Liver (tissue), 9 donors: Measurements from ENCODE around the gene PAXX. TPM values are rescaled to one million over a fixed set of nuclear protein-coding genes. Genes with fewer than 3 reads are reported as not detected.

ENCODE experiments used
- DNase-seq: peaks from one replicate; pipeline ENCODE4 v3.0.0-alpha.2; 2017; ENCODE audit warnings: low spot score
- H3K27ac ChIP-seq, 2 donors: one replicate each; pipeline ENCODE4 v1.7.0; 2013; ENCODE audit warnings: inconsistent platforms in 2 of 2, low read length in 2 of 2, control low read depth in 1 of 2, low read depth in 1 of 2, mild to moderate bottlenecking in 1 of 2
- H3K27me3 ChIP-seq, 4 donors: one replicate each; pipeline versions ENCODE4 v1.6.1 to v1.7.0; 2013; ENCODE audit warnings: low read length in 3 of 4, inconsistent platforms in 1 of 4, mild to moderate bottlenecking in 1 of 4, moderate library complexity in 1 of 4; ENCODE audit not compliant: control insufficient read depth in 4 of 4, insufficient read depth in 4 of 4
- H3K36me3 ChIP-seq, 4 donors: one replicate each; pipeline versions ENCODE4 v1.6.1 to v1.7.0; 2013; ENCODE audit warnings: low read length in 3 of 4, mild to moderate bottlenecking in 3 of 4, low read depth in 1 of 4, moderate library complexity in 1 of 4; ENCODE audit not compliant: control insufficient read depth in 4 of 4, insufficient read depth in 3 of 4
- H3K4me1 ChIP-seq, 4 donors: one replicate each; pipeline versions ENCODE4 v1.6.1 to v1.7.0; 2013; ENCODE audit warnings: low read length in 3 of 4, mild to moderate bottlenecking in 3 of 4, moderate library complexity in 1 of 4; ENCODE audit not compliant: control insufficient read depth in 4 of 4, insufficient read depth in 4 of 4
- H3K4me3 ChIP-seq, 3 donors: one replicate each; pipeline versions ENCODE4 v1.6.1 to v1.7.0; 2013; ENCODE audit warnings: low read length in 3 of 3, control low read depth in 1 of 3, low read depth in 1 of 3, mild to moderate bottlenecking in 1 of 3
- H3K9ac ChIP-seq, 2 donors: one replicate each; pipeline ENCODE4 v1.7.0; 2013; ENCODE audit warnings: low read length in 2 of 2, mild to moderate bottlenecking in 2 of 2, moderate library complexity in 2 of 2, control low read depth in 1 of 2, low read depth in 1 of 2
- H3K9me3 ChIP-seq, 4 donors: one replicate each; pipeline versions ENCODE4 v1.6.1 to v1.7.0; 2013; ENCODE audit warnings: low read length in 3 of 4; ENCODE audit not compliant: control insufficient read depth in 4 of 4
- FOXA1 ChIP-seq: IDR thresholded peaks from 2 replicates; pipeline ENCODE4 v1.6.1; 2016; ENCODE audit warnings: antibody characterized with exemption
- GABPA ChIP-seq, 2 donors: IDR thresholded peaks in 1 of 2; conservative IDR thresholded peaks in 1 of 2; 2 replicates each; pipeline ENCODE4 v1.6.1; 2016; ENCODE audit warnings: antibody characterized with exemption in 2 of 2, mild to moderate bottlenecking in 1 of 2, moderate library complexity in 1 of 2
- HNF4A ChIP-seq, 2 donors: conservative IDR thresholded peaks; 2 replicates each; pipeline ENCODE4 v1.6.1; 2016; ENCODE audit warnings: antibody characterized with exemption in 2 of 2, mild to moderate bottlenecking in 2 of 2
- HNF4G ChIP-seq: IDR thresholded peaks from 2 replicates; pipeline ENCODE4 v1.6.1; 2016; ENCODE audit warnings: antibody characterized with exemption
- NR2F2 ChIP-seq: IDR thresholded peaks from 2 replicates; pipeline ENCODE4 v1.6.1; 2016; ENCODE audit warnings: antibody characterized with exemption
- RXRA ChIP-seq, 2 donors: IDR thresholded peaks; 2 replicates each; pipeline ENCODE4 v1.6.1; 2017 to 2018; ENCODE audit warnings: antibody characterized with exemption in 2 of 2, mild to moderate bottlenecking in 1 of 2
- SP1 ChIP-seq: IDR thresholded peaks from 2 replicates; pipeline ENCODE4 v1.6.1; 2018; ENCODE audit warnings: antibody characterized with exemption, mild to moderate bottlenecking
- TAF1 ChIP-seq: conservative IDR thresholded peaks from 2 replicates; pipeline ENCODE4 v1.6.1; 2016; ENCODE audit warnings: antibody characterized with exemption, mild to moderate bottlenecking
- YY1 ChIP-seq: IDR thresholded peaks from 2 replicates; pipeline ENCODE4 v1.6.1; 2016; ENCODE audit warnings: antibody characterized with exemption, mild to moderate bottlenecking
- WGBS: extraction: QIAGEN DNeasy Blood & Tissue Kit; methylation state at CpG from one replicate; pipeline ENCODE4 v1.1.7; 2013; 5-methylcytosine and 5-hydroxymethylcytosine counted together
- polyA plus RNA-seq, 2 donors: library from polyadenylated mRNA; stranded (reverse) in 1 of 2; unstranded in 1 of 2; fragments of 200-250 nt in 1 of 2; fragments of >200 nt in 1 of 2; fragmentation: Nextera tagmentation in 1 of 2; extraction: Ambion mirVana in 1 of 2; gene quantifications; one replicate each; pipeline versions ENCODE4 v1.2.1 to v1.2.3, GENCODE V29; 2013 to 2015
- total RNA-seq, 2 donors: library from RNA; depleted of rRNA; stranded (reverse); fragments of >200 nt; gene quantifications; one replicate each; pipeline ENCODE4 v1.2.3, GENCODE V29; 2014
- TF ChIP-seq, protein P1 (sequence below): IDR thresholded peaks from 2 replicates; pipeline ENCODE4 v1.6.1; 2016; ENCODE audit warnings: antibody characterized with exemption
- TF ChIP-seq, protein P2 (sequence below): fragments of 150-350 bp; IDR thresholded peaks from 2 replicates; pipeline ENCODE4 v1.5.1; 2017; ENCODE audit warnings: improper control_type of control experiment, low read depth, low read length; ENCODE audit not compliant: missing input control
- TF ChIP-seq, protein P3 (sequence below): IDR thresholded peaks from 2 replicates; pipeline ENCODE4 v1.6.1; 2016; ENCODE audit warnings: antibody characterized with exemption
- TF ChIP-seq, protein P4 (sequence below): IDR thresholded peaks from 2 replicates; pipeline ENCODE4 v1.6.1; 2016; ENCODE audit warnings: antibody characterized with exemption, mild to moderate bottlenecking
- TF ChIP-seq, protein P5 (sequence below): IDR thresholded peaks from 2 replicates; pipeline ENCODE4 v1.6.1; 2016; ENCODE audit warnings: antibody characterized with exemption
- donor health status: healthy.
- donor health status: healthy.
- donor health status: healthy.
- donor health status: healthy.
- donor health status: healthy.

PAXX gene
- total and polyA plus RNA-seq, 4 donors = 7.3 to 34.1 (median 19.2) TPM

DNA sequence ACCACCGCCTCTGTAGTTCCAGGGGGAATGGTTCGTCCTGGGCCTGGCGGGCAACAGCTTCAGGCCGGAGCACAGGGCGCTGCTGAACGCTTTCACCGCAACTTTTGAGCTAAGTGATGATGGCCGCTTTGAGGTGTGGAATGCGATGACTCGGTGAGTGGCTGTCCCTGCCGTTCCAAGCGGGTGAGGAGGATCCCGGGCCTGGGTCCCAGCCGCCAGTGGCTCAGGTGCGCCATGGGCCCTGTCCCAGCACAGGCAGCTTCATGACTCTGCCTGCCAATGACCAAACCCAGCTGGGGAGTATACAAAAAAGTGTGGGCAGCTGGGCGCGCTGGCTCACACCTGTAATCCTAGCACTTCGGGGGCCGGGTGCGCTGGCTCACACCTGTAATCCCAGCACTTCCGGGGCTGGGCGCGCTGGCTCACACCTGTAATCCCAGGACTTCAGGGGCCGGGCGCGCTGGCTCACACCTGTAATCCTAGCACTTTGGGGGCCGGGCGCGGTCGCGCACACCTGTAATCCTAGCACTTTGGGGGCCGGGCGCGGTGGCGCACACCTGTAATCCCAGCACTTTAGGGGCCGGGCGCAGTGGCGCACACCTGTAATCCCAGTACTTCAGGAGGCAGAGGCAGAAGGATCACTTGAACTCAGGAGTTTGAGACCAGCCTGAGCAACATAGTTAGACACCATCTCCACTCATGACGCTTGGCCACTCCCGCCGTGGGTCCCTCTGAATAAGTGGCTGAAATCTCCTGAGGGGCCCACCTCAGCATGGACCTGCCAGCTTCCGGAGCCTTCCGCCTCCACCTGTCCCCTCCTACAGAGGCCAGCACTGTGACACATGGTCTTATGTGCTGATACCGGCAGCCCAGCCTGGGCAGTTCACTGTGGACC lies 39.1 kb upstream of the PAXX start:
- no peak overlapping the region for H3K4me3 ChIP-seq
- H3K9ac ChIP-seq = no peak overlapping the region
- peaks cover 2 to 19% (median 8%) of the 10 kb centered on the region in 4 donors for H3K4me1 ChIP-seq
- no peaks in the 10 kb centered on the region for H3K36me3 ChIP-seq
- no peak for DNase-seq
- H3K9me3 ChIP-seq = no peaks in the 10 kb centered on the region
- H3K27me3 ChIP-seq = no peaks in the 10 kb centered on the region
- H3K27ac ChIP-seq = no peak overlapping the region
- WGBS = 94% methylated on average over 44 of the region's 44 CpGs
- TF ChIP-seq TAF1 = no peak
- TF ChIP-seq, protein P1, sequence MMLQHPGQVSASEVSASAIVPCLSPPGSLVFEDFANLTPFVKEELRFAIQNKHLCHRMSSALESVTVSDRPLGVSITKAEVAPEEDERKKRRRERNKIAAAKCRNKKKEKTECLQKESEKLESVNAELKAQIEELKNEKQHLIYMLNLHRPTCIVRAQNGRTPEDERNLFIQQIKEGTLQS = no peak
- TF ChIP-seq, protein P2, sequence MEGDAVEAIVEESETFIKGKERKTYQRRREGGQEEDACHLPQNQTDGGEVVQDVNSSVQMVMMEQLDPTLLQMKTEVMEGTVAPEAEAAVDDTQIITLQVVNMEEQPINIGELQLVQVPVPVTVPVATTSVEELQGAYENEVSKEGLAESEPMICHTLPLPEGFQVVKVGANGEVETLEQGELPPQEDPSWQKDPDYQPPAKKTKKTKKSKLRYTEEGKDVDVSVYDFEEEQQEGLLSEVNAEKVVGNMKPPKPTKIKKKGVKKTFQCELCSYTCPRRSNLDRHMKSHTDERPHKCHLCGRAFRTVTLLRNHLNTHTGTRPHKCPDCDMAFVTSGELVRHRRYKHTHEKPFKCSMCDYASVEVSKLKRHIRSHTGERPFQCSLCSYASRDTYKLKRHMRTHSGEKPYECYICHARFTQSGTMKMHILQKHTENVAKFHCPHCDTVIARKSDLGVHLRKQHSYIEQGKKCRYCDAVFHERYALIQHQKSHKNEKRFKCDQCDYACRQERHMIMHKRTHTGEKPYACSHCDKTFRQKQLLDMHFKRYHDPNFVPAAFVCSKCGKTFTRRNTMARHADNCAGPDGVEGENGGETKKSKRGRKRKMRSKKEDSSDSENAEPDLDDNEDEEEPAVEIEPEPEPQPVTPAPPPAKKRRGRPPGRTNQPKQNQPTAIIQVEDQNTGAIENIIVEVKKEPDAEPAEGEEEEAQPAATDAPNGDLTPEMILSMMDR = no peak
- TF ChIP-seq FOXA1 = no peak
- no peak for TF ChIP-seq GABPA (IDR thresholded peaks at IDR 0.05 in 1 of 2, conservative IDR thresholded peaks at IDR 0.05 in 1 of 2)
- TF ChIP-seq, protein P3, sequence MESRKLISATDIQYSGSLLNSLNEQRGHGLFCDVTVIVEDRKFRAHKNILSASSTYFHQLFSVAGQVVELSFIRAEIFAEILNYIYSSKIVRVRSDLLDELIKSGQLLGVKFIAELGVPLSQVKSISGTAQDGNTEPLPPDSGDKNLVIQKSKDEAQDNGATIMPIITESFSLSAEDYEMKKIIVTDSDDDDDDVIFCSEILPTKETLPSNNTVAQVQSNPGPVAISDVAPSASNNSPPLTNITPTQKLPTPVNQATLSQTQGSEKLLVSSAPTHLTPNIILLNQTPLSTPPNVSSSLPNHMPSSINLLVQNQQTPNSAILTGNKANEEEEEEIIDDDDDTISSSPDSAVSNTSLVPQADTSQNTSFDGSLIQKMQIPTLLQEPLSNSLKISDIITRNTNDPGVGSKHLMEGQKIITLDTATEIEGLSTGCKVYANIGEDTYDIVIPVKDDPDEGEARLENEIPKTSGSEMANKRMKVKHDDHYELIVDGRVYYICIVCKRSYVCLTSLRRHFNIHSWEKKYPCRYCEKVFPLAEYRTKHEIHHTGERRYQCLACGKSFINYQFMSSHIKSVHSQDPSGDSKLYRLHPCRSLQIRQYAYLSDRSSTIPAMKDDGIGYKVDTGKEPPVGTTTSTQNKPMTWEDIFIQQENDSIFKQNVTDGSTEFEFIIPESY = no peak
- no peak for TF ChIP-seq SP1
- TF ChIP-seq, protein P4, sequence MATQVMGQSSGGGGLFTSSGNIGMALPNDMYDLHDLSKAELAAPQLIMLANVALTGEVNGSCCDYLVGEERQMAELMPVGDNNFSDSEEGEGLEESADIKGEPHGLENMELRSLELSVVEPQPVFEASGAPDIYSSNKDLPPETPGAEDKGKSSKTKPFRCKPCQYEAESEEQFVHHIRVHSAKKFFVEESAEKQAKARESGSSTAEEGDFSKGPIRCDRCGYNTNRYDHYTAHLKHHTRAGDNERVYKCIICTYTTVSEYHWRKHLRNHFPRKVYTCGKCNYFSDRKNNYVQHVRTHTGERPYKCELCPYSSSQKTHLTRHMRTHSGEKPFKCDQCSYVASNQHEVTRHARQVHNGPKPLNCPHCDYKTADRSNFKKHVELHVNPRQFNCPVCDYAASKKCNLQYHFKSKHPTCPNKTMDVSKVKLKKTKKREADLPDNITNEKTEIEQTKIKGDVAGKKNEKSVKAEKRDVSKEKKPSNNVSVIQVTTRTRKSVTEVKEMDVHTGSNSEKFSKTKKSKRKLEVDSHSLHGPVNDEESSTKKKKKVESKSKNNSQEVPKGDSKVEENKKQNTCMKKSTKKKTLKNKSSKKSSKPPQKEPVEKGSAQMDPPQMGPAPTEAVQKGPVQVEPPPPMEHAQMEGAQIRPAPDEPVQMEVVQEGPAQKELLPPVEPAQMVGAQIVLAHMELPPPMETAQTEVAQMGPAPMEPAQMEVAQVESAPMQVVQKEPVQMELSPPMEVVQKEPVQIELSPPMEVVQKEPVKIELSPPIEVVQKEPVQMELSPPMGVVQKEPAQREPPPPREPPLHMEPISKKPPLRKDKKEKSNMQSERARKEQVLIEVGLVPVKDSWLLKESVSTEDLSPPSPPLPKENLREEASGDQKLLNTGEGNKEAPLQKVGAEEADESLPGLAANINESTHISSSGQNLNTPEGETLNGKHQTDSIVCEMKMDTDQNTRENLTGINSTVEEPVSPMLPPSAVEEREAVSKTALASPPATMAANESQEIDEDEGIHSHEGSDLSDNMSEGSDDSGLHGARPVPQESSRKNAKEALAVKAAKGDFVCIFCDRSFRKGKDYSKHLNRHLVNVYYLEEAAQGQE = no peak
- TF ChIP-seq NR2F2 = no peak
- TF ChIP-seq, protein P5, sequence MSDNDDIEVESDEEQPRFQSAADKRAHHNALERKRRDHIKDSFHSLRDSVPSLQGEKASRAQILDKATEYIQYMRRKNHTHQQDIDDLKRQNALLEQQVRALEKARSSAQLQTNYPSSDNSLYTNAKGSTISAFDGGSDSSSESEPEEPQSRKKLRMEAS = no peak

DNA sequence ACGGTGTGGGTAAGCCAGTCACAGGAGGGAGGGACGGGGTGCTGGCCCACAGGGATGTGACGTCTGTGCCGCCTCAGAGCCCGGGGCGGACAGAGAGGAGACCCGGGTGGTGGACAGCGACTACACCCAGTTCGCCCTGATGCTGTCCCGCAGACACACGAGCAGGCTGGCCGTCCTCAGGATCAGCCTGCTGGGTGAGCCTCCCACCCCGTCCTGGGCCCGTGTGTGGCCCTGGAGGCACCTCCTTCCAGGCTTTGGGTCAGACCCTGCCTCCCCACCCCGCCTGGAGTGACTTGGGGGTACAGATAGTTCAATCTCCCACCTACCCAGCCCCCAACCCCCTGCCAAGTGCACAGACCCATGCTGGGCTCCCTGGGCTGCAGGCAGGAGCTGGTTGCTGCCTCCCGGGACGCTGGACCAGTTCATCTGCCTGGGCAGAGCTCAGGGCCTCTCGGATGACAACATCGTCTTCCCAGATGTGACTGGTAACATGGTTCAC lies 38.4 kb upstream of the PAXX start:
- peaks cover 0 to 14% (median 5%) of the 10 kb centered on the region in 4 donors for H3K4me1 ChIP-seq
- no peaks in the 10 kb centered on the region for H3K9me3 ChIP-seq
- H3K27ac ChIP-seq = no peak overlapping the region
- no peak overlapping the region for H3K9ac ChIP-seq
- no peak overlapping the region for H3K4me3 ChIP-seq
- H3K36me3 ChIP-seq = no peaks in the 10 kb centered on the region
- WGBS = 88% methylated on average over 19 of the region's 19 CpGs
- H3K27me3 ChIP-seq = no peaks in the 10 kb centered on the region
- TF ChIP-seq HNF4A (conservative IDR thresholded peaks at IDR 0.05) (no peak), YY1 (no peak), SP1 (no peak), TAF1 (no peak), GABPA (IDR thresholded peaks at IDR 0.05 in 1 of 2, conservative IDR thresholded peaks at IDR 0.05 in 1 of 2) (no peak), RXRA (IDR thresholded peaks at IDR 0.05) (no peak), HNF4G (no peak), FOXA1 (no peak)
- TF ChIP-seq, protein P2 = no peak
- TF ChIP-seq, protein P1 = no peak
- TF ChIP-seq, protein P3 = no peak
- DNase-seq = no peak
